Ovary (tissue), 9 donors: ENCODE data around the gene NCKAP1. TPM values are rescaled to one million over a fixed set of nuclear protein-coding genes. Genes with fewer than 3 reads are reported as not detected.

Experiments used
- DNase-seq, 5 donors: peaks; one replicate each; pipeline ENCODE4 v3.0.0-alpha.2; 2019 to 2020
- H3K27ac ChIP-seq, 2 donors: fragments of 200-600 bp; one replicate each; pipeline versions ENCODE4 v1.5.1 to v1.8.0; 2019 to 2022
- H3K27me3 ChIP-seq: fragments of 200-600 bp; one replicate; pipeline ENCODE4 v1.8.0; 2022
- H3K36me3 ChIP-seq: fragments of 200-600 bp; sonication (generic); one replicate; pipeline ENCODE4 v1.5.1; 2019
- H3K4me1 ChIP-seq: one replicate; pipeline ENCODE4 v1.8.1; 2013; ENCODE audit warnings: mild to moderate bottlenecking, moderate library complexity; ENCODE audit not compliant: insufficient read depth
- H3K4me3 ChIP-seq: fragments of 200-600 bp; sonication (generic); one replicate; pipeline ENCODE4 v1.5.1; 2017
- H3K9me3 ChIP-seq, 2 donors: fragments of 200-600 bp in 1 of 2; sonication (generic) in 1 of 2; one replicate each; pipeline versions ENCODE4 v1.5.1 to v1.8.1; 2013 to 2019; ENCODE audit warnings: mild to moderate bottlenecking in 1 of 2, moderate library complexity in 1 of 2
- CTCF ChIP-seq, 3 donors: fragments of 450-650 bp in 2 of 3; fragments of 200-600 bp in 1 of 3; IDR thresholded peaks; one replicate each; pipeline versions ENCODE4 v1.5.1 to v1.8.0; 2016 to 2022; ENCODE audit warnings: antibody characterized with exemption in 3 of 3, mild to moderate bottlenecking in 1 of 3
- EP300 ChIP-seq: sonication (generic); formaldehyde crosslinking; IDR thresholded peaks from one replicate; pipeline ENCODE4 v1.6.1; 2017; ENCODE audit warnings: antibody characterized with exemption
- POLR2A ChIP-seq: fragments of 450-650 bp; IDR thresholded peaks from one replicate; pipeline ENCODE4 v1.6.1; 2017; ENCODE audit warnings: antibody characterized with exemption, mild to moderate bottlenecking, moderate library complexity
- WGBS, 3 donors: extraction: QIAGEN DNeasy Blood & Tissue Kit in 1 of 3; methylation state at CpG; one replicate each; pipeline versions ENCODE4 v1.1.5 to v1.1.7; 2013 to 2017; 5-methylcytosine and 5-hydroxymethylcytosine counted together
- intact Hi-C, 4 donors: fragments of 100-400 bp; cut with DNase I; formaldehyde crosslinking; loops; one replicate each; pipeline versions ENCODE4 v1.11.0 to v1.15.1; 2022 to 2023
- polyA plus RNA-seq, 2 donors: library from polyadenylated mRNA; stranded (reverse); fragments of 200-250 nt in 1 of 2; fragments of 350-450 nt in 1 of 2; fragmentation: Illumina TruSeq in 1 of 2; extraction: RNeasy Lipid Tissue Mini Kit (QIAGEN cat#74804) in 1 of 2; gene quantifications; one replicate each; pipeline ENCODE4 v1.2.3, GENCODE V29; 2013 to 2014
- total RNA-seq, 7 donors: library from RNA; depleted of rRNA in 2 of 7; stranded (reverse); fragments of >200 nt in 2 of 7; fragmentation: NEBNext Ultra II Directional in 3 of 7; extraction: Animal tissue kit (Norgen Biotek cat#: 25700) in 3 of 7; gene quantifications; one replicate each; pipeline versions ENCODE4 v1.1.0 to v1.2.4, GENCODE V29; 2016 to 2023
- donor health status: DM: no; HTN: no; CAD: no; lungs with moderate emphysema.
- donor health status: DM: no; HTN: no; CAD: no.
- donor health status: Bipolar disorder and iron deficiency.
- donor health status: DM: yes; HTN: yes; CAD: no.
- donor health status: DM: no; HTN: no; CAD: no.
- donor health status: DM: yes; HTN: yes; CAD: no.

Gene NCKAP1
- total and polyA plus RNA-seq, 9 donors: 59.9 to 122 (median 100) TPM

- intact Hi-C loops: no loop called here
- TF ChIP-seq CTCF (IDR thresholded peaks at IDR 0.05): no peak
- no peak for TF ChIP-seq POLR2A
- TF ChIP-seq EP300: no peak
- WGBS, 3 donors: 95 to 97% (median 97%) methylated on average over 5 of the region's 5 CpGs
- H3K36me3 ChIP-seq: no peaks in the 10 kb centered on the region
- DNase-seq: no peak
- peaks cover 5% of the 10 kb centered on the region for H3K4me1 ChIP-seq
- no peaks in the 10 kb centered on the region for H3K9me3 ChIP-seq
- H3K27me3 ChIP-seq: no peaks in the 10 kb centered on the region
- H3K4me3 ChIP-seq: no peak overlapping the region
- H3K27ac ChIP-seq: no peak overlapping the region
These were observed 88.6 kb downstream of the NCKAP1 start for GRCh38 chr2:182949572-182950189.

- no peaks in the 10 kb centered on the region for H3K9me3 ChIP-seq
- no peak overlapping the region for H3K4me3 ChIP-seq
- H3K27ac ChIP-seq: no peak overlapping the region
- H3K4me1 ChIP-seq: peaks cover 5% of the 10 kb centered on the region
- 94 to 95% (median 95%) methylated on average over 4 of the region's 4 CpGs for WGBS, 3 donors
- intact Hi-C loops: no loop called here
- no peak for TF ChIP-seq CTCF (IDR thresholded peaks at IDR 0.05)
- TF ChIP-seq EP300: no peak
- TF ChIP-seq POLR2A: no peak
- no peak for DNase-seq
- no peaks in the 10 kb centered on the region for H3K27me3 ChIP-seq
- no peaks in the 10 kb centered on the region for H3K36me3 ChIP-seq
These were observed 89.2 kb downstream of the NCKAP1 start for GRCh38 chr2:182949052-182949451.

- Histone ChIP-seq H3K27ac (no peak overlapping the region), H3K9me3 (no peaks in the 10 kb centered on the region), H3K4me1 (peaks cover 5% of the 10 kb centered on the region), H3K27me3 (no peaks in the 10 kb centered on the region), H3K36me3 (no peaks in the 10 kb centered on the region), H3K4me3 (no peak overlapping the region)
- no peak for DNase-seq
- WGBS, 3 donors: 58 to 71% (median 69%) methylated on average over 1 of the region's 1 CpG
- intact Hi-C loops: no loop called here
- TF ChIP-seq POLR2A (no peak), EP300 (no peak), CTCF (IDR thresholded peaks at IDR 0.05) (no peak)
These were observed 91.3 kb downstream of the NCKAP1 start for GRCh38 chr2:182946958-182947369.

GRCh38 chr2:182943339-182943738, 94.9 kb downstream of the NCKAP1 start:
- 33 to 45% (median 42%) methylated on average over 2 of the region's 2 CpGs for WGBS, 3 donors
- intact Hi-C loops: no loop called here

GRCh38 chr2:182942756-182943155, 95.5 kb downstream of the NCKAP1 start:
- DNase-seq: no peak
- H3K27ac ChIP-seq: no peak overlapping the region
- no peaks in the 10 kb centered on the region for H3K27me3 ChIP-seq
- intact Hi-C loops: no loop called here
- 70 to 77% (median 74%) methylated on average over 2 of the region's 2 CpGs for WGBS, 3 donors
- TF ChIP-seq POLR2A (no peak), CTCF (IDR thresholded peaks at IDR 0.05) (no peak), EP300 (no peak)
- H3K4me1 ChIP-seq: peaks cover 5% of the 10 kb centered on the region
- no peaks in the 10 kb centered on the region for H3K36me3 ChIP-seq
- no peak overlapping the region for H3K4me3 ChIP-seq
- no peaks in the 10 kb centered on the region for H3K9me3 ChIP-seq

More at GRCh38 chr2:182943339-182943738, 94.9 kb downstream of the NCKAP1 start:
- H3K4me3 ChIP-seq: no peak overlapping the region
- H3K36me3 ChIP-seq: no peaks in the 10 kb centered on the region
- no peak for DNase-seq
- H3K4me1 ChIP-seq: peaks cover 5% of the 10 kb centered on the region
- TF ChIP-seq POLR2A: no peak
- H3K27ac ChIP-seq: no peak overlapping the region
- H3K27me3 ChIP-seq: no peaks in the 10 kb centered on the region
- no peaks in the 10 kb centered on the region for H3K9me3 ChIP-seq
